PC-9 (cell line): ENCODE data around the gene CCDC107. TPM values are rescaled to one million over a fixed set of nuclear protein-coding genes. Genes with fewer than 3 reads are reported as not detected.

ENCODE experiments used
- BruUV-seq: library from RNA; stranded (reverse); fragments of 400-500 nt; replicated peaks from 2 replicates; lab custom pipeline; 2021; lab: Mats Ljungman, UMichigan
- CTCF ChIA-PET: fragments of 300-600 bp; sonication (Branson Sonifier 250); formaldehyde crosslinking; loops from one replicate; lab custom pipeline; 2022; ENCODE audit warnings: antibody characterized with exemption; lab: Charles Lee
- POLR2A ChIA-PET: fragments of 300-600 bp; sonication (Branson Sonifier 250); formaldehyde crosslinking; loops from one replicate; lab custom pipeline; 2022; ENCODE audit warnings: antibody characterized with exemption; ENCODE audit not compliant: unreplicated experiment; lab: Charles Lee
- DNase-seq, 2 experiments: peaks; one replicate each; pipeline versions ENCODE4 v3.0.0 to v3.0.0-alpha.2; 2015 to 2022; ENCODE audit warnings: mixed read lengths in 1 of 2
- H2AFZ ChIP-seq: fragments of 200-600 bp; sonication (generic); 2 replicates; pipeline ENCODE4 v1.8.1; 2017; ENCODE audit warnings: antibody characterized with exemption
- H3F3A ChIP-seq: fragments of 200-600 bp; sonication (generic); 2 replicates; pipeline ENCODE4 v1.8.1; 2017; ENCODE audit warnings: antibody characterized with exemption, mild to moderate bottlenecking, low read depth; ENCODE audit not compliant: insufficient read depth
- H3K27ac ChIP-seq: fragments of 200-600 bp; sonication (generic); 2 replicates; pipeline ENCODE4 v1.6.1; 2016; ENCODE audit warnings: mixed run types
- H3K27me3 ChIP-seq: fragments of 200-600 bp; sonication (generic); 2 replicates; pipeline ENCODE4 v1.6.1; 2016; ENCODE audit warnings: low read depth, mixed run types; ENCODE audit not compliant: insufficient read depth
- H3K36me3 ChIP-seq: fragments of 200-600 bp; sonication (generic); 2 replicates; pipeline ENCODE4 v1.6.1; 2016; ENCODE audit warnings: low read depth, mixed run types
- H3K4me1 ChIP-seq: fragments of 200-600 bp; sonication (generic); replicated peaks from 2 replicates; pipeline ENCODE4 v1.6.1; 2016; ENCODE audit warnings: mixed run types; ENCODE audit not compliant: insufficient read depth
- H3K4me2 ChIP-seq: fragments of 200-600 bp; sonication (generic); 2 replicates; pipeline ENCODE4 v1.6.1; 2017; ENCODE audit warnings: mixed run types
- H3K4me3 ChIP-seq: fragments of 200-600 bp; sonication (generic); 2 replicates; pipeline ENCODE4 v1.6.1; 2016; ENCODE audit warnings: mixed run types
- H3K79me2 ChIP-seq: fragments of 200-600 bp; sonication (generic); 2 replicates; pipeline ENCODE4 v1.6.1; 2017; ENCODE audit warnings: low read depth, mixed run types
- H3K9me2 ChIP-seq: fragments of 200-600 bp; sonication (generic); 2 replicates; pipeline ENCODE4 v1.8.1; 2017; ENCODE audit warnings: mild to moderate bottlenecking; ENCODE audit not compliant: insufficient read depth
- H3K9me3 ChIP-seq: fragments of 200-600 bp; sonication (generic); 2 replicates; pipeline ENCODE4 v1.8.1; 2016; ENCODE audit warnings: low read depth; ENCODE audit not compliant: insufficient read depth
- H4K20me1 ChIP-seq: fragments of 200-600 bp; sonication (generic); 2 replicates; pipeline ENCODE4 v1.8.1; 2017; ENCODE audit not compliant: insufficient read depth
- CTCF ChIP-seq: fragments of 200-600 bp; sonication (generic); conservative IDR thresholded peaks from 2 replicates; pipeline ENCODE4 v1.6.1; 2017; ENCODE audit warnings: mixed run types, antibody characterized with exemption, mild to moderate bottlenecking, moderate library complexity
- EZH2 ChIP-seq: fragments of 200-600 bp; sonication (generic); IDR thresholded peaks from 2 replicates; pipeline ENCODE4 v1.8.0; 2017; ENCODE audit warnings: antibody characterized with exemption, low read depth
- intact Hi-C: fragments of 100-400 bp; cut with micrococcal nuclease; formaldehyde crosslinking; loops from one replicate; pipeline ENCODE4 v1.10.0; 2022; ENCODE audit not compliant: unreplicated experiment
- total RNA-seq: library from RNA; stranded (reverse); gene quantifications from 2 replicates; pipeline ENCODE4 v1.2.3, GENCODE V29; 2021

The CCDC107 gene
- total RNA-seq, 1 experiment from 2014 or later = 6.9 TPM

- intact Hi-C loops = loop anchor here (1.0 to 5.0 kb wide), 4 partner anchors 41 to 181 kb away; partner anchors contain the start of genes CREB3, FAM221B, TESK1 and TLN1
- ChIA-PET POLR2A (no interaction called here), CTCF (interaction anchor here (0.6 to 1.5 kb wide), 3 partner anchors 156 to 464 kb away, joined by 3 to 6 read pairs (median 3); partner anchors contain the start of gene RUSC2)
- Histone ChIP-seq H3K27ac (peak overlapping the region; percentile 66), H2AFZ (peak overlapping the region; percentile 92), H3K4me3 (peak overlapping the region; percentile 71), H3K36me3 (no peaks in the 10 kb centered on the region), H3K9me2 (no peaks in the 10 kb centered on the region), H3K9me3 (no peaks in the 10 kb centered on the region), H3K4me2 (peak overlapping the region; percentile 81), H3F3A (no peaks in the 10 kb centered on the region), H3K4me1 (no peaks in the 10 kb centered on the region), H3K27me3 (no peaks in the 10 kb centered on the region), H4K20me1 (no peaks in the 10 kb centered on the region), H3K79me2 (no peaks in the 10 kb centered on the region)
- TF ChIP-seq CTCF (no peak), EZH2 (no peak)
- BruUV-seq = TSS peak; percentile 58
- DNase-seq = peak; percentile 54 to 61
These were observed 11.9 kb upstream of the CCDC107 start for GRCh38 chr9:35646153-35646532.

- no peaks in the 10 kb centered on the region for H3K9me3 ChIP-seq
- TF ChIP-seq CTCF = peak; percentile 73
- no peak for TF ChIP-seq EZH2
- H3F3A ChIP-seq = no peaks in the 10 kb centered on the region
- intact Hi-C loops = loop anchor here (1.0 to 5.0 kb wide), 4 partner anchors 42 to 181 kb away; partner anchors contain the start of genes CREB3, FAM221B, TESK1 and TLN1
- BruUV-seq = no TSS peak
- H4K20me1 ChIP-seq = no peaks in the 10 kb centered on the region
- ChIA-PET CTCF (interaction anchor here (0.5 to 1.5 kb wide), 4 partner anchors 236 to 467 kb away, joined by 3 to 6 read pairs (median 4); no protein-coding TSS in a partner anchor), POLR2A (interaction anchor here (1.0 kb wide), 1 partner anchor 18 kb away, joined by 3 read pairs; the partner anchor contains the start of gene ARHGEF39)
- peak overlapping the region; percentile 92 for H2AFZ ChIP-seq
- H3K4me1 ChIP-seq = peaks cover 5% of the 10 kb centered on the region; the same call in 1 of the 2 replicates
- peak; percentile 61 to 88 for DNase-seq
- peak overlapping the region; percentile 71 for H3K4me3 ChIP-seq
- peak overlapping the region; percentile 66 for H3K27ac ChIP-seq
- peak overlapping the region; percentile 81 for H3K4me2 ChIP-seq
- no peaks in the 10 kb centered on the region for H3K27me3 ChIP-seq
- no peaks in the 10 kb centered on the region for H3K36me3 ChIP-seq
- no peaks in the 10 kb centered on the region for H3K9me2 ChIP-seq
- H3K79me2 ChIP-seq = no peaks in the 10 kb centered on the region
These were observed 11.4 kb upstream of the CCDC107 start for GRCh38 chr9:35646533-35647265.

GRCh38 chr9:35649431-35650340 lies 8.4 kb upstream of the CCDC107 start:
- CTCF ChIA-PET = no interaction called here

More at GRCh38 chr9:35649431-35650340, 8.4 kb upstream of the CCDC107 start:
- no peak overlapping the region for H3K27ac ChIP-seq
- H3F3A ChIP-seq = peaks cover 13% of the 10 kb centered on the region; the same call in 1 of the 2 replicates
- BruUV-seq = no TSS peak
- POLR2A ChIA-PET = no interaction called here
- no peaks in the 10 kb centered on the region for H4K20me1 ChIP-seq
- H3K4me2 ChIP-seq = no peak overlapping the region
- H3K9me2 ChIP-seq = no peaks in the 10 kb centered on the region
- TF ChIP-seq CTCF (no peak), EZH2 (no peak)
- no peaks in the 10 kb centered on the region for H3K27me3 ChIP-seq
- H3K36me3 ChIP-seq = no peaks in the 10 kb centered on the region
- H3K4me3 ChIP-seq = no peak overlapping the region
- no peak overlapping the region for H2AFZ ChIP-seq
- no peaks in the 10 kb centered on the region for H3K9me3 ChIP-seq
- H3K79me2 ChIP-seq = no peaks in the 10 kb centered on the region
- intact Hi-C loops = loop anchor here (5.0 kb wide), 2 partner anchors 167 to 178 kb away; partner anchors contain the start of genes FAM221B and TMEM8B
- H3K4me1 ChIP-seq = peaks cover 21% of the 10 kb centered on the region
- no peak for DNase-seq
